ENCODE results near the gene RNF214.

GRCh38 chr11:117219001-117219400, 13.5 kb upstream of the RNF214 start:
- TF ChIP-seq POLR2A (IDR thresholded peaks at IDR 0.05; ENCODE audit: low read length) (no peak), GATA1 (IDR thresholded peaks at IDR 0.05; ENCODE audit: low read depth, low read length) (no peak)
